GM12865 (cell line): ENCODE results near the gene NADK.
A peak's percentile ranks its signal among the peaks of the same experiment; 100 is the strongest.

Source experiments
- DNase-seq: peaks from one replicate; pipeline ENCODE4 v3.0.0; 2010; ENCODE audit warnings: low read depth
- H3K4me3 ChIP-seq: 2 replicates; pipeline ENCODE4 v1.5.1; 2011; ENCODE audit warnings: mild to moderate bottlenecking, low read depth, low read length, control low read depth
- CTCF ChIP-seq: IDR thresholded peaks from 2 replicates; pipeline ENCODE4 v1.5.1; 2011; ENCODE audit warnings: low read length, control low read depth, low read depth, inconsistent platforms; ENCODE audit not compliant: insufficient read depth; ENCODE audit errors: missing control alignments

The NADK gene

GRCh38 chr1:1815606-1816281 lies 37.5 kb upstream of the NADK start:
- no peak overlapping the region for H3K4me3 ChIP-seq
- TF ChIP-seq CTCF, result no peak
- DNase-seq, result no peak

GRCh38 chr1:1809489-1809888 lies 31.2 kb upstream of the NADK start:
- no peak overlapping the region for H3K4me3 ChIP-seq
- no peak for TF ChIP-seq CTCF
- no peak for DNase-seq

GRCh38 chr1:1808206-1808605 lies 29.9 kb upstream of the NADK start:
- DNase-seq, result no peak
- TF ChIP-seq CTCF, result no peak
- no peak overlapping the region for H3K4me3 ChIP-seq

GRCh38 chr1:1806890-1807289 lies 28.6 kb upstream of the NADK start:
- no peak for DNase-seq
- TF ChIP-seq CTCF, result no peak
- H3K4me3 ChIP-seq, result no peak overlapping the region

GRCh38 chr1:1804301-1804700 lies 26.0 kb upstream of the NADK start:
- DNase-seq, result no peak
- TF ChIP-seq CTCF, result no peak

GRCh38 chr1:1802871-1803270 lies 24.6 kb upstream of the NADK start:
- no peak for DNase-seq
- TF ChIP-seq CTCF, result no peak
- H3K4me3 ChIP-seq, result no peak overlapping the region

More at GRCh38 chr1:1804301-1804700, 26.0 kb upstream of the NADK start:
- H3K4me3 ChIP-seq, result no peak overlapping the region

GRCh38 chr1:1799716-1800115 lies 21.4 kb upstream of the NADK start:
- H3K4me3 ChIP-seq, result no peak overlapping the region
- peak; percentile 91 for DNase-seq
- TF ChIP-seq CTCF, result no peak
